Measurements from ENCODE around the gene KLHL21.

Gene KLHL21

GRCh38 chr1:6557597-6557996 is 45.1 kb downstream of the KLHL21 start:
- Histone ChIP-seq H4K20me1 (ENCODE audit: low read depth, low read length) (peaks cover 3% of the 10 kb centered on the region; the same call in 1 of the 2 replicates), H3K27ac (ENCODE audit: low read depth, low read length) (no peak overlapping the region), H3F3A (ENCODE audit: insufficient read depth) (no peaks in the 10 kb centered on the region), H3K9me3 (ENCODE audit: insufficient read depth, low read length) (no peaks in the 10 kb centered on the region), H3K4me2 (ENCODE audit: low read depth, low read length, poor library complexity, severe bottlenecking) (no peak overlapping the region), H3K4me3 (ENCODE audit: insufficient read depth, low read length, poor library complexity, severe bottlenecking) (no peak overlapping the region), H3K36me3 (ENCODE audit: low read length) (no peaks in the 10 kb centered on the region), H3K27me3 (ENCODE audit: low read length) (no peaks in the 10 kb centered on the region), H3K9ac (ENCODE audit: low read length) (no peak overlapping the region), H2AFZ (ENCODE audit: low read depth, low read length, severe bottlenecking) (no peak overlapping the region), H3K9me2 (replicated peaks; ENCODE audit: insufficient read depth, low read length) (no peaks in the 10 kb centered on the region), H3K79me2 (ENCODE audit: insufficient read depth, low read length) (peaks cover 17% of the 10 kb centered on the region)
- TF ChIP-seq EZH2phosphoT487 (conservative IDR thresholded peaks at IDR 0.05; ENCODE audit: low read length) (no peak), CTCF (IDR thresholded peaks at IDR 0.05; ENCODE audit: insufficient read depth, low read length, poor library complexity, severe bottlenecking) (no peak)

- Histone ChIP-seq H3K4me2 (ENCODE audit: low read depth, low read length, poor library complexity, severe bottlenecking) (peak within 1 kb of the TSS; percentile 100), H4K20me1 (ENCODE audit: low read depth, low read length) (peaks cover 3% of the 10 kb centered on the region; the same call in 1 of the 2 replicates), H3K27ac (ENCODE audit: low read depth, low read length) (peak within 1 kb of the TSS; percentile 33; the same call in 1 of the 2 replicates), H3F3A (ENCODE audit: insufficient read depth) (no peaks in the 10 kb centered on the region), H3K9me2 (replicated peaks; ENCODE audit: insufficient read depth, low read length) (no peaks in the 10 kb centered on the region), H3K36me3 (ENCODE audit: low read length) (no peaks in the 10 kb centered on the region; the same call in 1 of the 2 replicates), H3K9ac (ENCODE audit: low read length) (peak within 1 kb of the TSS; percentile 90), H3K4me3 (ENCODE audit: insufficient read depth, low read length, poor library complexity, severe bottlenecking) (peak within 1 kb of the TSS; percentile 87), H2AFZ (ENCODE audit: low read depth, low read length, severe bottlenecking) (peak within 1 kb of the TSS; percentile 99), H3K27me3 (ENCODE audit: low read length) (no peaks in the 10 kb centered on the region), H3K9me3 (ENCODE audit: insufficient read depth, low read length) (no peaks in the 10 kb centered on the region), H3K79me2 (ENCODE audit: insufficient read depth, low read length) (peaks cover 19% of the 10 kb centered on the region)
- TF ChIP-seq CTCF (IDR thresholded peaks at IDR 0.05; ENCODE audit: insufficient read depth, low read length, poor library complexity, severe bottlenecking) (no peak), EZH2phosphoT487 (conservative IDR thresholded peaks at IDR 0.05; ENCODE audit: low read length) (no peak)
Observed at GRCh38 chr1:6554907-6555778, 47.5 kb downstream of the KLHL21 start, which contains the start of gene TAS1R1. TAS1R1 (plus strand) TSS chr1:6555307; CDS start chr1:6555374, 67 bp downstream.

GRCh38 chr1:6554031-6554906 is 48.4 kb downstream of the KLHL21 start, which contains the start of gene NOL9:
NOL9 (minus strand) TSS chr1:6554513; CDS start chr1:6554502, 11 bp downstream.
- peak within 1 kb of the TSS; percentile 33; the same call in 1 of the 2 replicates for H3K27ac ChIP-seq (ENCODE audit: low read depth, low read length)
- H3K79me2 ChIP-seq (ENCODE audit: insufficient read depth, low read length): peaks cover 19% of the 10 kb centered on the region
- peak within 1 kb of the TSS; percentile 99 for H2AFZ ChIP-seq (ENCODE audit: low read depth, low read length, severe bottlenecking)
- peaks cover 3% of the 10 kb centered on the region; the same call in 1 of the 2 replicates for H4K20me1 ChIP-seq (ENCODE audit: low read depth, low read length)
- H3K36me3 ChIP-seq (ENCODE audit: low read length): no peaks in the 10 kb centered on the region; the same call in 1 of the 2 replicates
- H3K27me3 ChIP-seq (ENCODE audit: low read length): no peaks in the 10 kb centered on the region
- TF ChIP-seq EZH2phosphoT487 (conservative IDR thresholded peaks at IDR 0.05; ENCODE audit: low read length): no peak
- peak; percentile 84 for TF ChIP-seq CTCF (IDR thresholded peaks at IDR 0.05; ENCODE audit: insufficient read depth, low read length, poor library complexity, severe bottlenecking)
- H3K4me3 ChIP-seq (ENCODE audit: insufficient read depth, low read length, poor library complexity, severe bottlenecking): peak within 1 kb of the TSS; percentile 87
- H3F3A ChIP-seq (ENCODE audit: insufficient read depth): no peaks in the 10 kb centered on the region
- peak within 1 kb of the TSS; percentile 90 for H3K9ac ChIP-seq (ENCODE audit: low read length)
- peak within 1 kb of the TSS; percentile 100 for H3K4me2 ChIP-seq (ENCODE audit: low read depth, low read length, poor library complexity, severe bottlenecking)
- H3K9me3 ChIP-seq (ENCODE audit: insufficient read depth, low read length): no peaks in the 10 kb centered on the region
- no peaks in the 10 kb centered on the region for H3K9me2 ChIP-seq (replicated peaks; ENCODE audit: insufficient read depth, low read length)
